Astrocyte (in vitro differentiated cells and primary cell): Measurements from ENCODE around the gene RELN. TPM values are rescaled to one million over a fixed set of nuclear protein-coding genes. Genes with fewer than 3 reads are reported as not detected.

Source experiments
- DNase-seq: peaks from one replicate; pipeline ENCODE4 v3.0.0-alpha.2; 2010; ENCODE audit warnings: low read depth
- FAIRE-seq: peaks from 2 replicates; lab custom pipeline; 2011; peaks lifted over from hg19 to GRCh38; lab: Jason Lieb, UNC
- H2AFZ ChIP-seq: 2 replicates; pipeline ENCODE4 v1.6.0; 2012; ENCODE audit warnings: low read depth, low read length, inconsistent platforms
- H3K27ac ChIP-seq: 2 replicates; pipeline ENCODE4 v1.5.1; 2011; ENCODE audit warnings: low read depth, low read length, inconsistent platforms
- H3K27me3 ChIP-seq: 2 replicates; pipeline ENCODE4 v1.6.0; 2011; ENCODE audit warnings: low read length, inconsistent platforms; ENCODE audit not compliant: insufficient read depth
- H3K36me3 ChIP-seq: 2 replicates; pipeline ENCODE4 v1.5.1; 2011; ENCODE audit warnings: low read length, inconsistent platforms; ENCODE audit not compliant: insufficient read depth
- H3K4me1 ChIP-seq: 2 replicates; pipeline ENCODE4 v1.5.1; 2011; ENCODE audit warnings: low read length, inconsistent platforms; ENCODE audit not compliant: insufficient read depth
- H3K4me2 ChIP-seq: 2 replicates; pipeline ENCODE4 v1.6.0; 2012; ENCODE audit warnings: low read length, inconsistent platforms
- H3K4me3 ChIP-seq: 2 replicates; pipeline ENCODE4 v1.5.1; 2011; ENCODE audit warnings: low read depth, mild to moderate bottlenecking, low read length, inconsistent platforms; ENCODE audit not compliant: insufficient read depth
- H3K79me2 ChIP-seq: 2 replicates; pipeline ENCODE4 v1.6.0; 2012; ENCODE audit warnings: mild to moderate bottlenecking, low read length, inconsistent platforms; ENCODE audit not compliant: insufficient read depth
- H3K9ac ChIP-seq: 2 replicates; pipeline ENCODE4 v1.6.0; 2012; ENCODE audit warnings: mild to moderate bottlenecking, low read length, inconsistent platforms
- H3K9me3 ChIP-seq: 2 replicates; pipeline ENCODE4 v1.5.1; 2012; ENCODE audit warnings: low read depth, mild to moderate bottlenecking, low read length, inconsistent platforms; ENCODE audit not compliant: insufficient read depth
- H4K20me1 ChIP-seq: 2 replicates; pipeline ENCODE4 v1.6.0; 2012; ENCODE audit warnings: low read length, inconsistent platforms; ENCODE audit not compliant: insufficient read depth
- H3K27ac Mint-ChIP-seq: one replicate; pipeline ENCODE4 v1.8.0; 2021; ENCODE audit warnings: mild to moderate bottlenecking, mixed read lengths; ENCODE audit not compliant: unreplicated experiment
- H3K27me3 Mint-ChIP-seq: one replicate; pipeline ENCODE4 v1.8.0; 2021; ENCODE audit warnings: low read depth, mixed read lengths; ENCODE audit not compliant: unreplicated experiment
- H3K36me3 Mint-ChIP-seq: one replicate; pipeline ENCODE4 v1.8.0; 2021; ENCODE audit warnings: low read depth, mixed read lengths; ENCODE audit not compliant: unreplicated experiment
- H3K4me1 Mint-ChIP-seq: one replicate; pipeline ENCODE4 v1.8.0; 2021; ENCODE audit warnings: low read depth, mixed read lengths; ENCODE audit not compliant: unreplicated experiment
- H3K4me3 Mint-ChIP-seq: one replicate; pipeline ENCODE4 v1.8.0; 2021; ENCODE audit warnings: mild to moderate bottlenecking, moderate library complexity, mixed read lengths; ENCODE audit not compliant: unreplicated experiment
- H3K9me3 Mint-ChIP-seq: one replicate; pipeline ENCODE4 v1.8.0; 2021; ENCODE audit warnings: mild to moderate bottlenecking, mixed read lengths; ENCODE audit not compliant: unreplicated experiment
- EZH2 ChIP-seq: IDR thresholded peaks from 2 replicates; pipeline ENCODE4 v1.6.1; 2012; ENCODE audit warnings: mild to moderate bottlenecking, low read length, inconsistent platforms; ENCODE audit not compliant: insufficient read depth
- total RNA-seq: library from RNA; stranded (reverse); gene quantifications from 2 replicates; pipeline ENCODE4 v1.2.1, GENCODE V29; 2021
- TF ChIP-seq, protein P1 (sequence below): IDR thresholded peaks from 2 replicates; pipeline ENCODE4 v1.5.1; 2011; ENCODE audit warnings: low read depth, mild to moderate bottlenecking, inconsistent platforms, low read length, moderate library complexity; ENCODE audit not compliant: insufficient read depth

Gene RELN
- total RNA-seq, 1 donor from 2014 or later: 0.98 TPM

- Mint-ChIP-seq H3K4me1 (no peaks in the 10 kb centered on the region), H3K27ac (no peak overlapping the region), H3K36me3 (no peaks in the 10 kb centered on the region), H3K9me3 (no peaks in the 10 kb centered on the region), H3K27me3 (peaks cover 3% of the 10 kb centered on the region), H3K4me3 (no peak overlapping the region)
- H3K27me3 ChIP-seq: no peaks in the 10 kb centered on the region
- no peak overlapping the region for H3K4me3 ChIP-seq
- no peaks in the 10 kb centered on the region for H3K9me3 ChIP-seq
- no peak overlapping the region for H3K4me2 ChIP-seq
- no peak for TF ChIP-seq EZH2
- TF ChIP-seq, protein P1, sequence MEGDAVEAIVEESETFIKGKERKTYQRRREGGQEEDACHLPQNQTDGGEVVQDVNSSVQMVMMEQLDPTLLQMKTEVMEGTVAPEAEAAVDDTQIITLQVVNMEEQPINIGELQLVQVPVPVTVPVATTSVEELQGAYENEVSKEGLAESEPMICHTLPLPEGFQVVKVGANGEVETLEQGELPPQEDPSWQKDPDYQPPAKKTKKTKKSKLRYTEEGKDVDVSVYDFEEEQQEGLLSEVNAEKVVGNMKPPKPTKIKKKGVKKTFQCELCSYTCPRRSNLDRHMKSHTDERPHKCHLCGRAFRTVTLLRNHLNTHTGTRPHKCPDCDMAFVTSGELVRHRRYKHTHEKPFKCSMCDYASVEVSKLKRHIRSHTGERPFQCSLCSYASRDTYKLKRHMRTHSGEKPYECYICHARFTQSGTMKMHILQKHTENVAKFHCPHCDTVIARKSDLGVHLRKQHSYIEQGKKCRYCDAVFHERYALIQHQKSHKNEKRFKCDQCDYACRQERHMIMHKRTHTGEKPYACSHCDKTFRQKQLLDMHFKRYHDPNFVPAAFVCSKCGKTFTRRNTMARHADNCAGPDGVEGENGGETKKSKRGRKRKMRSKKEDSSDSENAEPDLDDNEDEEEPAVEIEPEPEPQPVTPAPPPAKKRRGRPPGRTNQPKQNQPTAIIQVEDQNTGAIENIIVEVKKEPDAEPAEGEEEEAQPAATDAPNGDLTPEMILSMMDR: no peak
- DNase-seq (no peak), FAIRE-seq (no peak)
- no peak overlapping the region for H2AFZ ChIP-seq
- no peak overlapping the region for H3K9ac ChIP-seq
- H3K36me3 ChIP-seq: no peaks in the 10 kb centered on the region
- no peak overlapping the region for H3K27ac ChIP-seq
- no peaks in the 10 kb centered on the region for H3K4me1 ChIP-seq
- H3K79me2 ChIP-seq: no peaks in the 10 kb centered on the region
- no peaks in the 10 kb centered on the region for H4K20me1 ChIP-seq
These were observed 429.3 kb downstream of the RELN start for GRCh38 chr7:103560136-103560535.

- no peak for TF ChIP-seq EZH2
- TF ChIP-seq, protein P1: no peak
- Histone ChIP-seq H3K9me3 (no peaks in the 10 kb centered on the region), H3K36me3 (no peaks in the 10 kb centered on the region), H3K9ac (no peak overlapping the region), H3K79me2 (no peaks in the 10 kb centered on the region), H3K27ac (no peak overlapping the region), H3K4me1 (no peaks in the 10 kb centered on the region), H3K4me3 (no peak overlapping the region), H2AFZ (no peak overlapping the region), H3K27me3 (no peaks in the 10 kb centered on the region), H3K4me2 (no peak overlapping the region), H4K20me1 (no peaks in the 10 kb centered on the region)
- Mint-ChIP-seq H3K4me3 (no peak overlapping the region), H3K27ac (no peak overlapping the region), H3K4me1 (no peaks in the 10 kb centered on the region), H3K9me3 (no peaks in the 10 kb centered on the region), H3K36me3 (no peaks in the 10 kb centered on the region), H3K27me3 (no peaks in the 10 kb centered on the region)
- DNase-seq (no peak), FAIRE-seq (no peak)
These were observed 438.4 kb downstream of the RELN start for GRCh38 chr7:103551016-103551415.

- Histone ChIP-seq H4K20me1 (no peaks in the 10 kb centered on the region), H3K9ac (no peak overlapping the region), H3K36me3 (no peaks in the 10 kb centered on the region), H2AFZ (no peak overlapping the region), H3K4me3 (no peak overlapping the region), H3K4me2 (no peak overlapping the region), H3K27ac (no peak overlapping the region), H3K4me1 (no peaks in the 10 kb centered on the region), H3K27me3 (no peaks in the 10 kb centered on the region), H3K9me3 (no peaks in the 10 kb centered on the region), H3K79me2 (no peaks in the 10 kb centered on the region)
- DNase-seq: no peak
- H3K4me1 Mint-ChIP-seq: no peaks in the 10 kb centered on the region
- H3K27me3 Mint-ChIP-seq: no peaks in the 10 kb centered on the region
- H3K4me3 Mint-ChIP-seq: no peak overlapping the region
- TF ChIP-seq, protein P1: no peak
- no peak for TF ChIP-seq EZH2
- no peaks in the 10 kb centered on the region for H3K36me3 Mint-ChIP-seq
- no peak overlapping the region for H3K27ac Mint-ChIP-seq
- no peak for FAIRE-seq
- H3K9me3 Mint-ChIP-seq: no peaks in the 10 kb centered on the region
These were observed 439.7 kb downstream of the RELN start for GRCh38 chr7:103549786-103550185.
